Naive B cell (primary cell): ENCODE measurements around the gene GALNT9. TPM values are rescaled to one million over a fixed set of nuclear protein-coding genes. Genes with fewer than 3 reads are reported as not detected.
A peak's percentile ranks its signal among the peaks of the same experiment; 100 is the strongest.

ENCODE experiments used
- ATAC-seq, 2 donors: fragments of 150-1000 bp; cut with Tn5 transposase; 2 replicates each; pipeline ENCODE4 v1.10.0; 2021; ENCODE audit warnings: low read depth in 2 of 2, mild to moderate bottlenecking in 2 of 2, moderate library complexity in 2 of 2
- DNase-seq: peaks from one replicate; pipeline ENCODE4 v3.0.0; 2022
- H3K27ac Mint-ChIP-seq, 6 donors: one replicate each; pipeline ENCODE4 v1.8.0; 2020 to 2022; ENCODE audit warnings: mild to moderate bottlenecking in 6 of 6, mixed read lengths in 6 of 6, moderate library complexity in 5 of 6, inconsistent platforms in 2 of 6
- H3K27me3 Mint-ChIP-seq, 3 donors: one replicate each; pipeline ENCODE4 v1.8.0; 2021 to 2022; ENCODE audit warnings: mixed read lengths in 3 of 3, mild to moderate bottlenecking in 1 of 3
- H3K36me3 Mint-ChIP-seq, 2 donors: one replicate each; pipeline ENCODE4 v1.8.0; 2020 to 2022; ENCODE audit warnings: mixed read lengths in 2 of 2, inconsistent platforms in 1 of 2, mild to moderate bottlenecking in 1 of 2
- H3K4me1 Mint-ChIP-seq, 3 donors: one replicate each; pipeline ENCODE4 v1.8.0; 2020 to 2022; ENCODE audit warnings: mixed read lengths in 3 of 3, inconsistent platforms in 1 of 3, mild to moderate bottlenecking in 1 of 3, moderate library complexity in 1 of 3
- H3K4me3 Mint-ChIP-seq, 8 donors: one replicate each; pipeline ENCODE4 v1.8.0; 2020 to 2022; ENCODE audit warnings: mild to moderate bottlenecking in 8 of 8, mixed read lengths in 8 of 8, moderate library complexity in 8 of 8, inconsistent platforms in 2 of 8
- H3K9me3 Mint-ChIP-seq, 7 donors: one replicate each; pipeline ENCODE4 v1.8.0; 2020 to 2022; ENCODE audit warnings: mixed read lengths in 7 of 7, mild to moderate bottlenecking in 5 of 7, inconsistent platforms in 2 of 7, moderate library complexity in 1 of 7
- polyA plus RNA-seq, 6 donors: library from polyadenylated mRNA; unstranded; fragments of 300-500 nt; fragmentation: Illumina TruSeq; gene quantifications; one replicate each; pipeline ENCODE4 v1.2.3, GENCODE V29; 2021; ENCODE audit warnings: low read depth in 6 of 6

GALNT9 gene
- polyA plus RNA-seq, 6 donors from 2014 or later = 0.43 to 3.0 (median 0.74) TPM; not detected in 3

DNA sequence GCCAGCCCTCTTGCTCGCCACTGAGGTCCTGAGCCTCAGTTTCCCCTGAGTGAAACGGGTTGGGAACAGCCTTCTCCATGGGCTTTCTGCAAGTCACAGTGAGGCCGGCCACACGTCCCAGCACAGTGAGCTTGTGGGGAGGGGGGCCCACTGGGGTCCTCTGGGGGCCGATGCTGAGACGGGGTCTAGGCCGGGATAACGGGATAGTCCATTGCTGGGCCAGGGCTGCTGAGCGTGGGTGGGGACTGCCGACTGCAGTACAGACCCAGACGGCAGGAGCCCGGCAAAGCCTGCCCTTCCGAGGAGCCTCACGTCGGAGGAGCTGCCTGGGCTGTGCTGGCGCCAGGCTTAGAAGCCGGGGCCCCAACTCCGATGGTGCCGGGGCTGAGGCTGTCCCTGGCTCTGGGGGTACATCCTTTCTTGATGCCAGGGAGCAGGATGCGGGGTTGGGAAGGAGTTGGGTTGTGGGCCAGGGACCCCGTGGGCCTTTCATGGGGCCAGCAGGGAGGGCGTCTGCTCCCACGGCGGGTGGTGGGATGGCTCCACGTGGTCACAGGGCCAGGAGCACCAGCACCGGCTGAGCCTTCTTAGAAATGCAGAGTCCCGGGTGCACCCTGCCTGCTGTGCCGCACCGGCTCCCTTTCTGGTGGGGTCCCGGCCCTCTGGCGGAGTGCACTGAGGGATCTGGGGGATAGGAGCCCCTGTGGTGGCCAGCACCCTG, 160.9 kb downstream of the GALNT9 start:
- peaks cover 5 to 45% (median 12%) of the 10 kb centered on the region in 3 donors for H3K27me3 Mint-ChIP-seq

DNA sequence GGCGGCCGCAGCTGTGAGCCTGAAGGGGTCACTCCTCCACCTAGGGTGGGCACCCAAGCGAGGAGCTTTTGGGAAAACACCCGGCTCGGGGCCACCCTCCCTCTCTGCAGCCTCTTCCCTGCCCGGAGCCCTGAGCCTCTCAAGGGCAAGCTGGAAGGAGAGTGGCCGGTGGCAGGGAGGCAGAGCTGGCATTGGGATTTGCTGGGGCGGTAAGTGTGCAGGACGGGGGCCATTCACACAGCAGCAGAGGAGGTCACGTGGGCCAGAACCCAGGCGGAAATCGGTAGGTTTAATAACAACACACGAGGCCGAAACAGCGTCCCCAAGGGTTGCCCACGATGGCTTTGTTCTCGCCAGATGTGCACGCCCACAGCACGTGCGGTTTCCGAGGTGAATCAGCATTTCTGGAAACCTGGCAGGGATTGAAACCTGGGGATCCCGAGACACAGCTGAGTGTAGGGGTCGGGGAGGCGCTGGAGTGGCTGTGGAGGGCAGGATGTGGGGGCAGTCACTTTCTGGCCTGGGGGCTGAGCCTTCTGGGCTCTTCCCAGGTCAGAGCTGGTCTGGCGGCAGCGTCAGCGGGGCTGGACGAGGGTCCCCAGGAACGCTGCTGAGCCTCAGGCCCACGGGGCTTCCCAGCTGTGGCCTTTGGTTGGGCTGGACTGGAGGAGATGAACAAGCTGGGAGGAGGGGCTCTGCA, 161.6 kb downstream of the GALNT9 start:
- ATAC-seq = no peak
- H3K36me3 Mint-ChIP-seq = no peaks in the 10 kb centered on the region
- peaks cover 0 to 14% (median 0%) of the 10 kb centered on the region in 3 donors for H3K4me1 Mint-ChIP-seq
- H3K9me3 Mint-ChIP-seq = peaks cover 0 to 2% (median 0%) of the 10 kb centered on the region in 7 donors
- DNase-seq = no peak
- H3K27me3 Mint-ChIP-seq = peaks cover 5 to 38% (median 5%) of the 10 kb centered on the region in 3 donors
- no peak overlapping the region for H3K4me3 Mint-ChIP-seq
- peak overlapping the region in 1 of 6 donors; percentile 52 for H3K27ac Mint-ChIP-seq

More for the DNA sequence above, 160.9 kb downstream of the GALNT9 start:
- Mint-ChIP-seq H3K27ac (no peak overlapping the region), H3K36me3 (no peaks in the 10 kb centered on the region), H3K4me1 (peaks cover 0 to 17% (median 2%) of the 10 kb centered on the region in 3 donors), H3K4me3 (no peak overlapping the region), H3K9me3 (peaks cover 0 to 2% (median 0%) of the 10 kb centered on the region in 7 donors)
- ATAC-seq (no peak), DNase-seq (no peak)

DNA sequence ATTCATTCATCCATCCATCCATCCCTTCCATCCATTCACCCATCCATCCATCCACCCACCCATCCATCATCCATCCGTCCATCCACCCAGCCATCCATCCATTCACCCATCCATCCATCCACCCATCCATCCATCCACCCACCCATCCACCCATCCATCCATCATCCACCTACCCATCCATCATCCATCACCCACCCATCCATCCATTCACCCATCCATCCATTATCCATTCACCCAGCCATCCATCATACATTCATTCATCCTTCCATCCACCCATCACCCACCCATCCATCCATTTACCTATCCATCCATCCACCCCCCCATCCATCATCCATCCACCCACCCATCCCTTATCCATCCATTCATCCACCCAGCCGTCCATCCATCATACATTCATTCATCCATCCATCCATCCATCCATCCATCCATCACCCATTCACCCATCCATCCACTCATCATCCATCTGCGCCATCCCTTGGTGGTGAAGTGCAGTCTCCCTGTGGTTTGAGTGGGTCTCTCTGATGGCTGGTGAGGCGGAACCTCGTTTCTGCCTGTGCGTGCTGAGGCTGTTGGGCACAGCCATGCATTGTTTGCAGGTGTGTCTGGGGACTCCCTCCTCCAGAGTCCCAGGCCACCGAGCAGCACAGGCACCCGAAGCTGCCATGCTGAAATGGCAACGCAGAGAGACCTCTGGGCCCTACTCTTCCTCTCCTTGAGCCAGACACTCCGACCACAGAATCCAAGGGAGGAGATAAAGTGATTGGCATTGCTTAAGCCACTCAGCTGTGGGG, 162.4 kb downstream of the GALNT9 start:
- no peaks in the 10 kb centered on the region for H3K36me3 Mint-ChIP-seq
- no peak overlapping the region for H3K4me3 Mint-ChIP-seq
- H3K9me3 Mint-ChIP-seq = peaks cover 0 to 2% (median 0%) of the 10 kb centered on the region in 7 donors
- DNase-seq (no peak), ATAC-seq (no peak)
- peaks cover 0 to 11% (median 0%) of the 10 kb centered on the region in 3 donors for H3K4me1 Mint-ChIP-seq
- no peak overlapping the region for H3K27ac Mint-ChIP-seq
- H3K27me3 Mint-ChIP-seq = peaks cover 0 to 31% (median 5%) of the 10 kb centered on the region in 3 donors

DNA sequence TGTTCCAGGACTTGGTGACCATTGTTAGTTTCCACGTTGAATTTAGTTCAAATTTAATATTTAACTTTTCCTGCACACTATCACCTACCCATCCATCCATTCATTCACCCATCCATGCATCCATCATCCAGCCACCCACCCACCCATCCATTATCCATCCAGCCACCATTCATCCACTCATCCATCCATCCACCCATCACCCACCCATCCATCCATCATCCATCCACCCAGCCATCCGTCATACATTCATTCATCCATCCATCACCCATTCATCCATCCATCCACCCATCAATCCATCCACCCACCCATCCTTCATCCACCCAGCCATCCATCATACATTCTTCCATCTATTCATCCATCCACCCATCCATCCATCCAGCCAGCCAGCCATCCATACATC, 163.3 kb downstream of the GALNT9 start:
- Mint-ChIP-seq H3K27me3 (peaks cover 0 to 31% (median 5%) of the 10 kb centered on the region in 3 donors), H3K36me3 (no peaks in the 10 kb centered on the region), H3K9me3 (peaks cover 0 to 3% (median 0%) of the 10 kb centered on the region in 7 donors), H3K4me1 (peaks cover 0 to 11% (median 0%) of the 10 kb centered on the region in 3 donors), H3K4me3 (no peak overlapping the region), H3K27ac (peak overlapping the region in 1 of 6 donors; percentile 64)
- DNase-seq (no peak), ATAC-seq (no peak)

DNA sequence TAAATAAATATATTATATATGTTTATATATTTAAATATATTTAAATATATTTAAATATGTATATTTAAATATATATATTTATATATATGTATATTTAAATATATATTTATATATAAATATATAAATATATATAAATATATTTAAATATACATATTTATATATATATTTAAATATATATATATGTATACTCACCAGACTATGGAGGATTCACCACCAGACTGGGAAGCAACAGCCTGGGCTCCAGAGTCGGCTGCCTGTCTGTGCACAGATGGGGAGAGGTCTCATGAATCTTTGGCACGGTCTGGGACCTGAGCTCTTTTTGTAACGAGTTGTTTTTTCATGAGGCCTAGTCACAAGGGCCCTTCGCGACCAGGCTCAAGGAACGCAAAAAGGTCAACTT, 163.8 kb downstream of the GALNT9 start:
- H3K27ac Mint-ChIP-seq = no peak overlapping the region
- peaks cover 0 to 29% (median 5%) of the 10 kb centered on the region in 3 donors for H3K27me3 Mint-ChIP-seq
- no peaks in the 10 kb centered on the region for H3K36me3 Mint-ChIP-seq
- H3K9me3 Mint-ChIP-seq = peaks cover 0 to 3% (median 0%) of the 10 kb centered on the region in 7 donors
- peaks cover 0 to 11% (median 0%) of the 10 kb centered on the region in 3 donors for H3K4me1 Mint-ChIP-seq
- no peak for ATAC-seq
- H3K4me3 Mint-ChIP-seq = no peak overlapping the region
- DNase-seq = no peak

DNA sequence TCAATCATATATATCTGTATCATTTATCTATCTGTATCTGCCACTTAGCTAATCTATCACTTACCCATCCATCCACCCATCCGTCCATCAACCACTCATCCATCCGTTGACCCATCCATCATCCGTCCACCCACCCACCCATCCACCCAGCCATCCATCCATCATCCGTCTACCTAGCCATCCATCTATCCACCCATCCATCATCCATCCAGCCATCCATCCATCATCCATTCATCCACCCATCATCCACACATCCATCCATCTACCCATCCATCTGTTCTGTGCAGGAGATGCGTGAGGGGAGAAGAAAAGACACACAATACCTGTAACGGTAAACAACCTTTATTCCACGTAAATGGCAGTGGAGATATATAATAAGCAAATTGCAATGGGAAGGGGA, 165.0 kb downstream of the GALNT9 start:
- Mint-ChIP-seq H3K9me3 (peaks cover 0 to 4% (median 2%) of the 10 kb centered on the region in 7 donors), H3K27ac (peak overlapping the region in 2 of 6 donors; percentile 2 to 53), H3K27me3 (peaks cover 0 to 17% (median 5%) of the 10 kb centered on the region in 3 donors), H3K4me3 (no peak overlapping the region), H3K36me3 (no peaks in the 10 kb centered on the region), H3K4me1 (peaks cover 0 to 11% (median 2%) of the 10 kb centered on the region in 3 donors)
- DNase-seq = no peak
- ATAC-seq = no peak

DNA sequence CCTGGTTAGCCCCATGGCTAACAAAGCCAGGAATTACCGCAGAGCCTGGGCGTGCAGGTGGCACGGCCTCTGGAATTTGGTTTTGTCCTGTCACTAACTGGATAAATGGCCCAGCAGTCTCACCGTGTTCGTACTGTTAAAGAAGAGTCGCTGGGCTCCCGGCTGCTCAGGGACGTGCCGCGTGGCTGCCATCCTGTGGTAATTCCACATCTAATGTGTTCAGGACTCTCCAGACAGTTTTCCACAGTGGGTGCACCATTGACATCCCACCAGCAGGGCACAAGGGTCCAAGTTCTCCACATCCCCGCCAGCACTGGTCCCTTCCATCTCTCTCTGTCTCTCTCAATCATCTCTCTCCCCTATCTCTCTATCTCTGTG, 165.5 kb downstream of the GALNT9 start:
- DNase-seq = no peak
- Mint-ChIP-seq H3K4me3 (no peak overlapping the region), H3K36me3 (no peaks in the 10 kb centered on the region), H3K4me1 (peaks cover 0 to 11% (median 2%) of the 10 kb centered on the region in 3 donors), H3K27ac (peak overlapping the region in 2 of 6 donors; percentile 2 to 6), H3K27me3 (peaks cover 0 to 16% (median 5%) of the 10 kb centered on the region in 3 donors), H3K9me3 (peaks cover 0 to 4% (median 2%) of the 10 kb centered on the region in 7 donors)
- ATAC-seq = no peak

DNA sequence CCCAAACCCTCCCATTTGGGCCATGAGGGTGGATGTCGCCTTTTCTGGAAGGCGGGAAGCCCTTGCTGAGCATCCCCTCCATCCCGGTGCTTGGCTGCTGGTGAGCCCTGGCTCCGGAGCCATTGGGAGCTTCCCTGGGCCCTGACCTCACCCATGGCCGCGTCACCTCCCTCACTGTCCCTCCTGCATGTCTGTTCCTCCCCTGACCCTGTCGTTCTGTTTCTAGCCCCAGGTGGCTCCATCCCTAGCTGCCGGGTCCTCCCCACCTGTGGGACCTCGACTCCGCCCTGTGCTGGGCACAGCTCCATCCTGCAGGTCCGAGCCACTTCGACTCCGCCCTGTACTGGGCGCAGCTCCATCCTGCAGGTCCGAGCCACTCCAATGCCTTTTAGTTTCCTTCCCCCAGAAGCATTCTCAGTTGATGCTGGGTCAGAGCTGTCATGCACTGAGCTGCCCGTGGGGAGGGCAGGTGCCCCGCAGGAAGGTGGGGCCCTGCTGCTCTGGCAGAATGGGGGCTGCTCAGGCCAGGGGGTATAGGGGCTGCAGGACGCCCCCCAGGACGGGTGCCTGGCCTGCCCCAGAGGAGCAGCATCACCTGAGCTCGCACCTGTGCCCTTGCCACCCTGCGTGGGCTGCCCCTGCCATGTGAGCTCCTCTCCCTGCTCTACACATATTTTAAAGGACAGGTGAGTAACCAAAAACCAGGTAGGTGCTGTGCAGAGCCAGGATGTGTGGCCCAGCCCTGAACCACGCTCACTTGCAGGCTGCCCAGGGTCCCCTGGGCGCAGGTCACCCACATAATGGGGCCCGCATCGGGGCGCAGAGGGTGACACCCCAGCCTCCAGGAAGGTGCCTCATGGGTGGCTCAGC, 166.1 kb downstream of the GALNT9 start:
- H3K9me3 Mint-ChIP-seq = peaks cover 0 to 4% (median 2%) of the 10 kb centered on the region in 7 donors
- no peak for DNase-seq
- H3K4me1 Mint-ChIP-seq = peaks cover 0 to 11% (median 2%) of the 10 kb centered on the region in 3 donors
- no peaks in the 10 kb centered on the region for H3K36me3 Mint-ChIP-seq
- H3K27me3 Mint-ChIP-seq = peaks cover 0 to 16% (median 5%) of the 10 kb centered on the region in 3 donors
- no peak overlapping the region for H3K27ac Mint-ChIP-seq
- no peak overlapping the region for H3K4me3 Mint-ChIP-seq
- ATAC-seq = no peak

DNA sequence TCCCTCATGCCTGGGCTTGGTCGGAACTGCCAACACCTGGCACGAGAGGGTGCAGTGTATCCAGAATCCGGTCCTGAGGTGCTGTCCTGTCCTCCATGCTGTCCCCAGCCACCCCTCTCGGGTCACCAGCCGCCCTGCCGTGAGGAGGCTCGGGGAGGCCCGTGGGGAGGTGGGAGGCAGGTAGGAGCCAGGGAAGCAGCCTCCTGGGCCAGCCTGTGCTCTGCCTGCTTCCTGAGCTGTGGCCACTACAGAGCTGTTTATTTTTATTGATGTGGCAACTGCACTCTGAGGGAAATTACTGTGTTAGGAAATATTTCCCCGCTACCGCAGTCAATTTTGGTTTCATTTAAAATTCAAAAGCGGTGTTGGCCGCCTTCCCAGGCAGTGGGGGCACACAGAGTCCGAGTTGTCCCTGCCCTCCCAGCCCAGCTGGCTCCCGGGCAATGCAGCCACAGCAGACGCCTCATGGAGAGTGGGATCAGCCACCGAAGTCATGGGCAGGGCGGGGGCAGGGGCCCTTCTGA, 166.8 kb downstream of the GALNT9 start:
- DNase-seq = no peak
- H3K36me3 Mint-ChIP-seq = no peaks in the 10 kb centered on the region

DNA sequence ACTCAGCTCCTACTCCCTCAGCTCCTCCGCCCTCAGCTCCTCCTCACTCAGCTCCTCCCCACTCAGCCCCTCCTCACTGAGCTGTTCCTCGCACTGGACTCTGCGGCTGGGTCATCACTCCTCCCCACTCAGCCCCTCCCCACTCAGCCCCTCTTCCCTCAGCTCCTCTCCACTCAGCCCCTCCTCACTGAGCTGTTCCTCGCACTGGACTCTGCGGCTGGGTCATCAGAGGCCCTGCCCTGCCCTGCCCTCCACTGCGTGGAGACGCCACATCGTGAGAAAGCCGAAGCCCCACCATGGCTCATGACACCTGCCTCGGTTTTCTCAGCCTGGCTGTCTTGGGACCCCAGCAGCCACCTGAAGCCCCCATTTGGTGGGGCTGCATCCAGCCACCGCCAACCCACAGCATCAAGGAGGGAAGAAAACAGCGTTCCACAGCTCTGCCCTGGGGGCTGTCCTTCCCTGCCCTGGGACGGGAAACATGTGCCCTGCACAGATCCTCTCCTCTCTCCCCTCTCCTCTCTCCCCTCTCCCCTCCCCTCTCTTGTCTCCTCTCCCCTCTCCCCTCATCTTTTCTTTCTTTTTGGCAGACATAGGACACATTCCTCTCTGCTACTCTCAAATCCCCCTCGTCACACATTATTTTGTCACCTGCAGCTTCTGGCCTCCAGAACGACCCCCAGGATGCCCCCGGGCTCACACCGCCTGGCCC, 167.4 kb downstream of the GALNT9 start:
- peak overlapping the region in 1 of 6 donors; percentile 72 for H3K27ac Mint-ChIP-seq
- H3K36me3 Mint-ChIP-seq = no peaks in the 10 kb centered on the region

More for the DNA sequence above, 166.8 kb downstream of the GALNT9 start:
- Mint-ChIP-seq H3K27me3 (peaks cover 0 to 16% (median 5%) of the 10 kb centered on the region in 3 donors), H3K4me1 (peaks cover 0 to 11% (median 2%) of the 10 kb centered on the region in 3 donors), H3K9me3 (peaks cover 0 to 4% (median 2%) of the 10 kb centered on the region in 7 donors), H3K4me3 (peak overlapping the region in 1 of 8 donors; percentile 15), H3K27ac (no peak overlapping the region)
- ATAC-seq = no peak

DNA sequence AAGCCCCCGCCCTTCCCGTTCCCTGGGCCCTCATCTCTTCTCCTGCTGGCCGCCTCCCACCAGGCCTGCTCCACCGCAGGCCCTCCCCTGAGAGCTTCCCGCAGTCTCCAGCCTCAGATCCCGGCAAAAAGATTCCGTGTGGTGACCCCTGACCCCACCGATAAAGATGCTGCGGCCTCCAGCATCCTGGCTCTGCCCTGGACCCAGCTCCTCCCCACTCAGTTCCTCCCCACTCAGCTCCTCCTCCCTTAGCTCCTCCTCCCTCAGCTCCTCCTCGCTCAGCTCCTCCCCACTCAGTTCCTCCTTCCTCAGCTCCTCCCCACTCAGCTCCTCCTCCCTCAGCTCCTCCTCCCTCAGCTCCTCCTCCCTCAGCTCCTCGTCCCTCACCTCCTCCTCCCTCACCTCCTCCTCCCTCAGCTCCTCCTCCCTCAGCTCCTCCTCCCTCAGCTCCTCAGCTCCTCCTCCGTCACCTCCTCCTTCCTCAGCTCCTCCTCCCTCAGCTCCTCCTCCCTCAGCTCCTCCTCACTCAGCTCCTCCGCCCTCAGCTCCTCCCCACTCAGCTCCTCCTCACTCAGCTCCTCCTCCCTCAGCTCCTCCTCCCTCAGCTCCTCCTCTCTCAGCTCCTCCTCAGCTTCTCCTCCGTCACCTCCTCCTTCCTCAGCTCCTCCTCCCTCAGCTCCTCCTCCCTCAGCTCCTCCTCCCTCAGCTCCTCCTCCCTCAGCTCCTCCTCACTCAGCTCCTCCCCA, 168.2 kb downstream of the GALNT9 start:
- H3K27ac Mint-ChIP-seq = no peak overlapping the region

More for the DNA sequence above, 167.4 kb downstream of the GALNT9 start:
- H3K9me3 Mint-ChIP-seq = peaks cover 0 to 4% (median 2%) of the 10 kb centered on the region in 7 donors
- H3K27me3 Mint-ChIP-seq = peaks cover 0 to 16% (median 5%) of the 10 kb centered on the region in 3 donors
- ATAC-seq (no peak), DNase-seq (no peak)
- peak overlapping the region in 1 of 8 donors; percentile 15 for H3K4me3 Mint-ChIP-seq
- peaks cover 0 to 11% (median 2%) of the 10 kb centered on the region in 3 donors for H3K4me1 Mint-ChIP-seq

More for the DNA sequence above, 168.2 kb downstream of the GALNT9 start:
- no peak overlapping the region for H3K4me3 Mint-ChIP-seq
- ATAC-seq = no peak
- H3K27me3 Mint-ChIP-seq = peaks cover 0 to 14% (median 5%) of the 10 kb centered on the region in 3 donors
- no peaks in the 10 kb centered on the region for H3K36me3 Mint-ChIP-seq
- DNase-seq = no peak
- peaks cover 0 to 4% (median 2%) of the 10 kb centered on the region in 7 donors for H3K9me3 Mint-ChIP-seq
- H3K4me1 Mint-ChIP-seq = peaks cover 0 to 7% (median 2%) of the 10 kb centered on the region in 3 donors
